K562 (cell line): ENCODE data around the gene SRGAP3. TPM values are rescaled to one million over a fixed set of nuclear protein-coding genes. Genes with fewer than 3 reads are reported as not detected.

Experiments
- ATAC-seq: fragments of 200-7000 bp; cut with Tn5 transposase; 3 replicates; pipeline ENCODE4 v1.9.1; 2020; ENCODE audit warnings: moderate library complexity
- BruUV-seq: library from RNA; stranded (reverse); fragments of 400-500 nt; replicated peaks from 2 replicates; lab custom pipeline; 2021; lab: Mats Ljungman, UMichigan
- CTCF ChIA-PET: fragments of 300-600 bp; formaldehyde crosslinking; extraction: SDS; loops from one replicate; lab custom pipeline; 2021; ENCODE audit warnings: low intra/inter-chr PET ratio; lab: Yijun Ruan, JAX
- POLR2A ChIA-PET: fragments of 300-600, 350-650 bp; sonication (Branson Sonifier 250); formaldehyde crosslinking; extraction: SDS; loops from one replicate; lab custom pipeline; 2021; ENCODE audit warnings: antibody characterized with exemption, inconsistent platforms; lab: Yijun Ruan, JAX
- DNase-seq, 4 experiments: peaks; one replicate each; pipeline versions ENCODE4 v3.0.0 to v3.0.0-alpha.2; 2011 to 2018; ENCODE audit warnings: low spot score in 3 of 4, mixed read lengths in 3 of 4; ENCODE audit errors: extremely low read depth in 1 of 4
- FAIRE-seq: peaks from 2 replicates; lab custom pipeline; 2011; peaks lifted over from hg19 to GRCh38; lab: Jason Lieb, UNC
- H2AFZ ChIP-seq: 2 replicates; pipeline ENCODE4 v1.6.0; 2011; ENCODE audit warnings: low read depth, low read length, control low read depth, inconsistent platforms
- H3K27ac ChIP-seq: fragments of 200-600 bp; 3 replicates; pipeline ENCODE4 v1.8.0; 2011; ENCODE audit warnings: low read depth, mild to moderate bottlenecking, control low read depth, inconsistent platforms, low read length, moderate library complexity, mixed read lengths; ENCODE audit errors: extremely low read depth
- H3K27me3 ChIP-seq, 2 experiments: fragments of 300-600 bp in 1 of 2; 2 replicates in 1 of 2; 3 replicates in 1 of 2; pipeline versions ENCODE4 v1.6.0 to v1.8.0; 2011; ENCODE audit warnings: inconsistent platforms in 2 of 2, low read length in 2 of 2, mild to moderate bottlenecking in 1 of 2, mixed read lengths in 1 of 2, moderate library complexity in 1 of 2; ENCODE audit not compliant: control insufficient read depth in 2 of 2, insufficient read depth in 2 of 2
- H3K36me3 ChIP-seq: fragments of 300-600 bp; 3 replicates; pipeline ENCODE4 v1.8.0; 2011; ENCODE audit warnings: mild to moderate bottlenecking, low read length, inconsistent platforms; ENCODE audit not compliant: control insufficient read depth, insufficient read depth
- H3K4me1 ChIP-seq, 2 experiments: fragments of 200-600 bp in 1 of 2; replicated peaks in 1 of 2; 2 replicates in 1 of 2; 3 replicates in 1 of 2; pipeline versions ENCODE4 v1.5.1 to v1.8.0; 2011; ENCODE audit warnings: inconsistent platforms in 2 of 2, low read length in 2 of 2, mild to moderate bottlenecking in 1 of 2, mixed read lengths in 1 of 2, moderate library complexity in 1 of 2; ENCODE audit not compliant: control insufficient read depth in 2 of 2, insufficient read depth in 2 of 2
- H3K4me2 ChIP-seq: 2 replicates; pipeline ENCODE4 v1.6.1; 2011; ENCODE audit warnings: low read length, control low read depth, inconsistent platforms, mixed read lengths; ENCODE audit not compliant: insufficient read depth
- H3K4me3 ChIP-seq: fragments of 200-600 bp; sonication (generic), shearing (Covaris generic); 2 replicates; pipeline ENCODE4 v1.5.1; 2016; ENCODE audit warnings: control low read depth, inconsistent platforms
- H3K79me2 ChIP-seq: fragments of 200-600 bp; 3 replicates; pipeline ENCODE4 v1.8.0; 2011; ENCODE audit warnings: low read length, inconsistent platforms; ENCODE audit not compliant: control insufficient read depth, insufficient read depth
- H3K9ac ChIP-seq, 2 experiments: 2 replicates each; pipeline versions ENCODE4 v1.6.0 to v1.6.1; 2011; ENCODE audit warnings: low read depth in 2 of 2, low read length in 2 of 2, control low read depth in 1 of 2, inconsistent platforms in 1 of 2, mild to moderate bottlenecking in 1 of 2, mixed read lengths in 1 of 2; ENCODE audit not compliant: insufficient read depth in 1 of 2
- H3K9me1 ChIP-seq: one replicate; pipeline ENCODE4 v1.6.0; 2011; ENCODE audit warnings: inconsistent platforms, mild to moderate bottlenecking, low read length, moderate library complexity; ENCODE audit not compliant: control insufficient read depth, insufficient read depth
- H3K9me3 ChIP-seq: replicated peaks from 2 replicates; pipeline ENCODE4 v1.5.1; 2011; ENCODE audit warnings: low read depth, low read length, inconsistent platforms; ENCODE audit not compliant: control insufficient read depth, insufficient read depth
- H4K20me1 ChIP-seq: replicated peaks from 2 replicates; pipeline ENCODE4 v1.6.1; 2011; ENCODE audit warnings: low read length, inconsistent platforms, mixed read lengths; ENCODE audit not compliant: control insufficient read depth, insufficient read depth
- CEBPZ ChIP-seq: fragments of 150-350 bp; IDR thresholded peaks from 2 replicates; pipeline ENCODE4 v1.6.1; 2014; ENCODE audit warnings: low read depth, mild to moderate bottlenecking, low read length, borderline replicate concordance
- CREB5 ChIP-seq: fragments of 250-450 bp; sonication (Bioruptor Pico); IDR thresholded peaks from 2 replicates; pipeline ENCODE4 v1.5.0; 2020; ENCODE audit warnings: mild to moderate bottlenecking
- HDAC8 ChIP-seq: fragments of 450-650 bp; IDR thresholded peaks from 2 replicates; pipeline ENCODE4 v1.6.1; 2016; ENCODE audit warnings: mild to moderate bottlenecking, missing genetic modification characterization, moderate library complexity, missing compliant biosample characterization
- HLTF ChIP-seq: fragments of 450-650 bp; IDR thresholded peaks from 2 replicates; pipeline ENCODE4 v1.6.1; 2016
- MAX ChIP-seq: sonication (generic); formaldehyde crosslinking; IDR thresholded peaks from 2 replicates; pipeline ENCODE4 v1.9.0; 2022; ENCODE audit warnings: mild to moderate bottlenecking, missing genetic modification reagents
- RREB1 ChIP-seq: fragments of 250-450 bp; sonication (Bioruptor Pico); IDR thresholded peaks from 2 replicates; pipeline ENCODE4 v1.4.0; 2020
- ZNF174 ChIP-seq: fragments of 250-450 bp; sonication (Bioruptor Pico); IDR thresholded peaks from 2 replicates; pipeline ENCODE4 v1.4.0; 2020; ENCODE audit warnings: mild to moderate bottlenecking
- ZNF644 ChIP-seq: fragments of 200-800 bp; sonication (Bioruptor generic); IDR thresholded peaks from 2 replicates; pipeline ENCODE4 v1.6.1; 2016; ENCODE audit warnings: low read depth, missing genetic modification characterization, missing compliant biosample characterization
- WGBS: fragments of 100-300 bp; shearing (Covaris generic); methylation state at CpG from one replicate; pipeline ENCODE4 v1.1.6; 2016; ENCODE audit warnings: low coverage, mixed read lengths; ENCODE audit not compliant: insufficient coverage; ENCODE audit errors: missing lambda C conversion rate; 5-methylcytosine and 5-hydroxymethylcytosine counted together
- in situ Hi-C: fragments of 300-500 bp; cut with MboI; formaldehyde crosslinking; loops from 4 replicates; pipeline ENCODE4 v1.15.0; 2018; ENCODE audit warnings: inconsistent platforms, mixed read lengths
- intact Hi-C: fragments of 100-400 bp; cut with micrococcal nuclease; formaldehyde crosslinking; loops from 2 replicates; pipeline ENCODE4 v1.14.2; 2022
- polyA plus RNA-seq, 8 experiments: library from polyadenylated mRNA; depleted of rRNA in 4 of 8; stranded (reverse) in 5 of 8; unstranded in 3 of 8; fragments of >200 nt; fragmentation: Nextera tagmentation in 2 of 8; fragmentation: Illumina TruSeq in 1 of 8; extraction: Ambion mirVana in 2 of 8; extraction: Trizol in 1 of 8; gene quantifications; 2 replicates each; pipeline versions ENCODE4 v1.2.1 to v1.2.3, GENCODE V29; 2011 to 2014; ENCODE audit warnings: inconsistent platforms in 1 of 8, missing spikeins in 1 of 8
- total RNA-seq, 7 experiments: library from RNA; depleted of rRNA in 6 of 7; stranded (reverse); fragments of >200 nt in 6 of 7; fragmentation: Illumina TruSeq in 2 of 7; extraction: Trizol in 2 of 7; gene quantifications; 2 replicates each; pipeline versions ENCODE4 v1.2.1 to v1.2.3, GENCODE V29; 2011 to 2021; ENCODE audit warnings: low replicate concordance in 1 of 7

SRGAP3 gene
- total and polyA plus RNA-seq, 9 of the 15 experiments (the other 6 are each of a cell fraction or from before 2014, with no cell fraction given) = 0.11 to 0.85 (median 0.35) TPM; not detected in 2

GRCh38 chr3:9205345-9206143 lies 43.9 kb downstream of the SRGAP3 start:
- DNase-seq = no peak
- 4% methylated on average over 9 of the region's 9 CpGs for WGBS
- no peak overlapping the region for H3K27ac ChIP-seq
- intact Hi-C loops (no loop called here), in situ Hi-C loops (no loop called here)
- BruUV-seq = no TSS peak
- no peaks in the 10 kb centered on the region for H3K9me3 ChIP-seq
- H3K79me2 ChIP-seq = no peaks in the 10 kb centered on the region
- no peak for TF ChIP-seq CREB5 (CRISPR knock-in tag)
- no peak for TF ChIP-seq RREB1 (CRISPR knock-in tag)
- TF ChIP-seq ZNF644 = no peak
- no peak for TF ChIP-seq ZNF174 (CRISPR knock-in tag)
- TF ChIP-seq MAX = no peak
- no peak for TF ChIP-seq HDAC8
- TF ChIP-seq HLTF = no peak
- no peak for TF ChIP-seq CEBPZ
- no peak for ATAC-seq
- H3K9ac ChIP-seq = no peak overlapping the region
- peaks cover 4 to 6% of the 10 kb centered on the region in 2 experiments for H3K4me1 ChIP-seq
- H3K4me3 ChIP-seq = no peak overlapping the region
- H2AFZ ChIP-seq = no peak overlapping the region
- H4K20me1 ChIP-seq = no peaks in the 10 kb centered on the region
- ChIA-PET POLR2A (no interaction called here), CTCF (no interaction called here)
- H3K4me2 ChIP-seq = no peak overlapping the region
- no peak for FAIRE-seq
- H3K36me3 ChIP-seq = no peaks in the 10 kb centered on the region
- no peaks in the 10 kb centered on the region for H3K9me1 ChIP-seq
- H3K27me3 ChIP-seq = peaks cover 21 to 48% of the 10 kb centered on the region in 2 experiments
